Spleen (tissue), 11 donors: ENCODE measurements around the gene AFAP1. TPM values are rescaled to one million over a fixed set of nuclear protein-coding genes. Genes with fewer than 3 reads are reported as not detected.

Source experiments
- DNase-seq: peaks from one replicate; pipeline ENCODE4 v3.0.0-alpha.2; 2020
- H3K27ac ChIP-seq, 8 donors: fragments of 200-600 bp; sonication (generic) in 7 of 8; 1 replicate in 4 of 8; 2 replicates in 4 of 8; pipeline versions ENCODE4 v1.5.0 to v1.8.0; 2016 to 2021; ENCODE audit warnings: inconsistent platforms in 4 of 8, mild to moderate bottlenecking in 4 of 8, moderate library complexity in 1 of 8
- H3K27me3 ChIP-seq, 7 donors: fragments of 200-600 bp; sonication (generic) in 6 of 7; replicated peaks in 1 of 7; 1 replicate in 4 of 7; 2 replicates in 3 of 7; pipeline versions ENCODE4 v1.5.0 to v1.8.0; 2016 to 2021; ENCODE audit warnings: inconsistent platforms in 3 of 7, mild to moderate bottlenecking in 1 of 7
- H3K36me3 ChIP-seq, 6 donors: fragments of 200-600 bp; sonication (generic) in 5 of 6; 1 replicate in 4 of 6; 2 replicates in 2 of 6; pipeline versions ENCODE4 v1.5.0 to v1.8.0; 2016 to 2021; ENCODE audit warnings: inconsistent platforms in 2 of 6
- H3K4me1 ChIP-seq, 6 donors: fragments of 200-600 bp; sonication (generic) in 5 of 6; 1 replicate in 3 of 6; 2 replicates in 3 of 6; pipeline versions ENCODE4 v1.5.0 to v1.8.0; 2016 to 2021; ENCODE audit warnings: inconsistent platforms in 3 of 6
- H3K4me3 ChIP-seq, 8 donors: fragments of 200-600 bp; sonication (generic) in 7 of 8; 1 replicate in 4 of 8; 2 replicates in 4 of 8; pipeline versions ENCODE4 v1.5.0 to v1.8.0; 2016 to 2021; ENCODE audit warnings: inconsistent platforms in 4 of 8, mild to moderate bottlenecking in 4 of 8, moderate library complexity in 2 of 8
- H3K9me3 ChIP-seq, 8 donors: fragments of 200-600 bp; sonication (generic) in 7 of 8; 1 replicate in 4 of 8; 2 replicates in 4 of 8; pipeline versions ENCODE4 v1.5.0 to v1.8.0; 2016 to 2021; ENCODE audit warnings: inconsistent platforms in 4 of 8
- POLR2A ChIP-seq, 3 donors: fragments of 450-650 bp; IDR thresholded peaks; one replicate each; pipeline ENCODE4 v1.5.1; 2017; ENCODE audit warnings: antibody characterized with exemption in 3 of 3, mild to moderate bottlenecking in 1 of 3
- POLR2AphosphoS5 ChIP-seq, 3 donors: sonication (generic); formaldehyde crosslinking; IDR thresholded peaks; one replicate each; pipeline ENCODE4 v1.5.1; 2017; ENCODE audit warnings: antibody characterized with exemption in 3 of 3
- WGBS, 5 donors: extraction: QIAGEN DNeasy Blood & Tissue Kit in 3 of 5; methylation state at CpG; one replicate each; pipeline versions ENCODE4 v1.1.5 to v1.1.7; 2013 to 2018; 5-methylcytosine and 5-hydroxymethylcytosine counted together
- intact Hi-C: fragments of 100-400 bp; cut with DNase I; formaldehyde crosslinking; loops from one replicate; pipeline ENCODE4 v1.15.0; 2023; ENCODE audit warnings: low total_unique reads
- polyA plus RNA-seq, 3 donors: library from polyadenylated mRNA; stranded (reverse); fragments of 200-250 nt; gene quantifications; one replicate each; pipeline ENCODE4 v1.2.1, GENCODE V29; 2013
- total RNA-seq, 7 donors: library from RNA; depleted of rRNA in 3 of 7; stranded (reverse); fragments of >200 nt in 3 of 7; fragmentation: NEBNext Ultra II Directional in 4 of 7; extraction: Animal tissue kit (Norgen Biotek cat#: 25700) in 4 of 7; gene quantifications; one replicate each; pipeline versions ENCODE4 v1.1.0 to v1.2.1, GENCODE V29; 2016 to 2021
- TF ChIP-seq, protein P1 (sequence below), 11 experiments: fragments of 200-600 bp in 7 of 11; fragments of 450-650 bp in 4 of 11; sonication (generic) in 4 of 11; IDR thresholded peaks in 8 of 11; conservative IDR thresholded peaks in 3 of 11; 1 replicate in 7 of 11; 2 replicates in 4 of 11; pipeline versions ENCODE4 v1.4.0 to v1.8.0; 2016 to 2021; ENCODE audit warnings: antibody characterized with exemption in 11 of 11, inconsistent platforms in 4 of 11, mild to moderate bottlenecking in 1 of 11
- donor health status: healthy with polysubstance abuse.
- donor health status: DM: no; HTN: no; CAD: no; lungs with moderate emphysema.
- donor health status: DM: no; HTN: no; CAD: no.
- donor health status: Bipolar disorder and iron deficiency.
- donor health status: healthy.
- donor health status: DM: no; HTN: no; CAD: no.
- donor health status: DM: yes; HTN: yes; CAD: no.

The AFAP1 gene
- total and polyA plus RNA-seq, 10 donors, result 1.6 to 29.2 (median 12.1) TPM

GRCh38 chr4:7810783-7811535 lies 128.7 kb downstream of the AFAP1 start:
- DNase-seq, result no peak
- 65 to 77% (median 74%) methylated on average over 26 to 36 of the region's 36 CpGs for WGBS, 5 donors
- intact Hi-C loops, result no loop called here
- TF ChIP-seq, protein P1, sequence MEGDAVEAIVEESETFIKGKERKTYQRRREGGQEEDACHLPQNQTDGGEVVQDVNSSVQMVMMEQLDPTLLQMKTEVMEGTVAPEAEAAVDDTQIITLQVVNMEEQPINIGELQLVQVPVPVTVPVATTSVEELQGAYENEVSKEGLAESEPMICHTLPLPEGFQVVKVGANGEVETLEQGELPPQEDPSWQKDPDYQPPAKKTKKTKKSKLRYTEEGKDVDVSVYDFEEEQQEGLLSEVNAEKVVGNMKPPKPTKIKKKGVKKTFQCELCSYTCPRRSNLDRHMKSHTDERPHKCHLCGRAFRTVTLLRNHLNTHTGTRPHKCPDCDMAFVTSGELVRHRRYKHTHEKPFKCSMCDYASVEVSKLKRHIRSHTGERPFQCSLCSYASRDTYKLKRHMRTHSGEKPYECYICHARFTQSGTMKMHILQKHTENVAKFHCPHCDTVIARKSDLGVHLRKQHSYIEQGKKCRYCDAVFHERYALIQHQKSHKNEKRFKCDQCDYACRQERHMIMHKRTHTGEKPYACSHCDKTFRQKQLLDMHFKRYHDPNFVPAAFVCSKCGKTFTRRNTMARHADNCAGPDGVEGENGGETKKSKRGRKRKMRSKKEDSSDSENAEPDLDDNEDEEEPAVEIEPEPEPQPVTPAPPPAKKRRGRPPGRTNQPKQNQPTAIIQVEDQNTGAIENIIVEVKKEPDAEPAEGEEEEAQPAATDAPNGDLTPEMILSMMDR (IDR thresholded peaks at IDR 0.05 in 8 of 11, conservative IDR thresholded peaks at IDR 0.05 in 3 of 11), result no peak
- no peak for TF ChIP-seq POLR2A (IDR thresholded peaks at IDR 0.05)
- TF ChIP-seq POLR2AphosphoS5 (IDR thresholded peaks at IDR 0.05), result peak in 2 of 3 donors; percentile 42 to 71
- Histone ChIP-seq H3K4me3 (no peak overlapping the region), H3K27ac (peak overlapping the region in 7 of 8 donors; percentile 55 to 79 (median 70)), H3K4me1 (peaks cover 0 to 52% (median 14%) of the 10 kb centered on the region in 6 donors), H3K27me3 (peaks cover 0 to 10% (median 0%) of the 10 kb centered on the region in 7 donors), H3K9me3 (no peaks in the 10 kb centered on the region), H3K36me3 (peaks cover 0 to 37% (median 9%) of the 10 kb centered on the region in 6 donors)

- peaks cover 0 to 72% (median 24%) of the 10 kb centered on the region in 6 donors for H3K4me1 ChIP-seq
- no peak overlapping the region for H3K4me3 ChIP-seq
- TF ChIP-seq, protein P1 (IDR thresholded peaks at IDR 0.05 in 8 of 11, conservative IDR thresholded peaks at IDR 0.05 in 3 of 11), result no peak
- TF ChIP-seq POLR2AphosphoS5 (IDR thresholded peaks at IDR 0.05) (no peak), POLR2A (IDR thresholded peaks at IDR 0.05) (no peak)
- no peaks in the 10 kb centered on the region for H3K9me3 ChIP-seq
- WGBS, 5 donors, result 68 to 81% (median 75%) methylated on average over 6 of the region's 6 CpGs
- intact Hi-C loops, result no loop called here
- H3K27ac ChIP-seq, result peak overlapping the region in 4 of 8 donors; percentile 26 to 75 (median 72)
- H3K27me3 ChIP-seq, result peaks cover 0 to 10% (median 0%) of the 10 kb centered on the region in 7 donors
- peaks cover 0 to 16% (median 0%) of the 10 kb centered on the region in 6 donors for H3K36me3 ChIP-seq
- no peak for DNase-seq
Observed at GRCh38 chr4:7808752-7809151, 130.9 kb downstream of the AFAP1 start.

- Histone ChIP-seq H3K27ac (peak overlapping the region in 6 of 8 donors; percentile 26 to 75 (median 70)), H3K27me3 (peaks cover 0 to 10% (median 0%) of the 10 kb centered on the region in 7 donors), H3K4me1 (peaks cover 0 to 69% (median 24%) of the 10 kb centered on the region in 6 donors), H3K9me3 (no peaks in the 10 kb centered on the region), H3K36me3 (peaks cover 0 to 12% (median 0%) of the 10 kb centered on the region in 6 donors), H3K4me3 (no peak overlapping the region)
- intact Hi-C loops, result no loop called here
- peak; percentile 16 for DNase-seq
- WGBS, 5 donors, result 89 to 95% (median 92%) methylated on average over 8 of the region's 8 CpGs
- no peak for TF ChIP-seq POLR2AphosphoS5 (IDR thresholded peaks at IDR 0.05)
- no peak for TF ChIP-seq POLR2A (IDR thresholded peaks at IDR 0.05)
- TF ChIP-seq, protein P1 (IDR thresholded peaks at IDR 0.05 in 8 of 11, conservative IDR thresholded peaks at IDR 0.05 in 3 of 11), result no peak
Observed at GRCh38 chr4:7808181-7808580, 131.5 kb downstream of the AFAP1 start.

GRCh38 chr4:7807351-7807921 lies 132.2 kb downstream of the AFAP1 start:
- peak overlapping the region in 7 of 8 donors; percentile 27 to 75 (median 70) for H3K27ac ChIP-seq
- peaks cover 0 to 12% (median 0%) of the 10 kb centered on the region in 6 donors for H3K36me3 ChIP-seq
- 55 to 64% (median 63%) methylated on average over 12 of the region's 12 CpGs for WGBS, 5 donors
- no peak overlapping the region for H3K4me3 ChIP-seq
- no peaks in the 10 kb centered on the region for H3K9me3 ChIP-seq
- TF ChIP-seq POLR2AphosphoS5 (IDR thresholded peaks at IDR 0.05) (peak in 2 of 3 donors; percentile 57 to 63), POLR2A (IDR thresholded peaks at IDR 0.05) (no peak)
- intact Hi-C loops, result no loop called here
- H3K4me1 ChIP-seq, result peaks cover 0 to 69% (median 23%) of the 10 kb centered on the region in 6 donors
- peak; percentile 41 for DNase-seq
- peaks cover 0 to 10% (median 0%) of the 10 kb centered on the region in 7 donors for H3K27me3 ChIP-seq
